GM12878 (cell line): ENCODE measurements around the gene MRPL16. TPM values are rescaled to one million over a fixed set of nuclear protein-coding genes. Genes with fewer than 3 reads are reported as not detected.
"Not testable (repeated sequence)": the region's sequence is repeated elsewhere in the genome, so short reads cannot be mapped to it uniquely, and the experiment has no call there.

Experiments used
- ATAC-seq: fragments of 200-7000 bp; cut with Tn5 transposase; 3 replicates; pipeline ENCODE4 v1.9.1; 2020; ENCODE audit warnings: mild to moderate bottlenecking, moderate library complexity
- BruUV-seq: library from RNA; stranded (reverse); fragments of 400-500 nt; replicated peaks from 2 replicates; lab custom pipeline; 2021; lab: Mats Ljungman, UMichigan
- CTCF ChIA-PET: fragments of 300-600 bp; sonication (Branson Sonifier 250); formaldehyde crosslinking; extraction: SDS; loops from one replicate; lab custom pipeline; 2021; ENCODE audit warnings: inconsistent platforms; lab: Yijun Ruan, JAX
- POLR2A ChIA-PET: fragments of 350-600 bp; formaldehyde crosslinking; extraction: SDS; loops from one replicate; lab custom pipeline; 2021; ENCODE audit warnings: inconsistent platforms; lab: Charles Lee
- RAD21 ChIA-PET: fragments of 300-600 bp; sonication (Branson Sonifier 250); formaldehyde crosslinking; loops from one replicate; lab custom pipeline; 2023; ENCODE audit warnings: antibody characterized with exemption; ENCODE audit not compliant: unreplicated experiment; lab: Charles Lee
- SMC1A ChIA-PET: fragments of 300-600 bp; sonication (Branson Sonifier 250); formaldehyde crosslinking; loops from one replicate; lab custom pipeline; 2023; ENCODE audit not compliant: unreplicated experiment, uncharacterized antibody; lab: Charles Lee
- DNase-seq: peaks from one replicate; pipeline ENCODE4 v3.0.0-alpha.2; 2011; ENCODE audit warnings: low read depth, low spot score
- FAIRE-seq: peaks from 3 replicates; lab custom pipeline; 2011; peaks lifted over from hg19 to GRCh38; lab: Jason Lieb, UNC
- H2AFZ ChIP-seq: 2 replicates; pipeline ENCODE4 v1.6.0; 2011; ENCODE audit warnings: low read depth, low read length, control low read depth; ENCODE audit not compliant: control insufficient read depth
- H3K27ac ChIP-seq: 2 replicates; pipeline ENCODE4 v1.5.1; 2011; ENCODE audit warnings: control low read depth; ENCODE audit not compliant: control insufficient read depth, insufficient read depth
- H3K27me3 ChIP-seq, 2 experiments: replicated peaks in 1 of 2; 2 replicates each; pipeline versions ENCODE4 v1.6.0 to v1.6.1; 2011; ENCODE audit warnings: low read length in 1 of 2; ENCODE audit not compliant: control insufficient read depth in 2 of 2, insufficient read depth in 2 of 2
- H3K36me3 ChIP-seq, 2 experiments: 2 replicates each; pipeline ENCODE4 v1.5.1; 2011; ENCODE audit warnings: low read length in 1 of 2; ENCODE audit not compliant: control insufficient read depth in 2 of 2, insufficient read depth in 2 of 2
- H3K4me1 ChIP-seq: 2 replicates; pipeline ENCODE4 v1.6.1; 2011; ENCODE audit warnings: mild to moderate bottlenecking, low read length, moderate library complexity, mixed read lengths; ENCODE audit not compliant: control insufficient read depth, insufficient read depth
- H3K4me2 ChIP-seq: 2 replicates; pipeline ENCODE4 v1.6.0; 2011; ENCODE audit warnings: control low read depth; ENCODE audit not compliant: control insufficient read depth, insufficient read depth
- H3K4me3 ChIP-seq: fragments of 200-600 bp; sonication (generic); 2 replicates; pipeline ENCODE4 v1.5.1; 2016
- H3K79me2 ChIP-seq: 2 replicates; pipeline ENCODE4 v1.6.0; 2011; ENCODE audit warnings: low read length; ENCODE audit not compliant: control insufficient read depth, insufficient read depth
- H3K9ac ChIP-seq: 2 replicates; pipeline ENCODE4 v1.8.0; 2011; ENCODE audit warnings: low read length, control low read depth, mixed read lengths; ENCODE audit not compliant: control insufficient read depth, insufficient read depth
- H3K9me3 ChIP-seq: replicated peaks from 3 replicates; pipeline ENCODE4 v1.5.1; 2011; ENCODE audit warnings: mild to moderate bottlenecking, low read length; ENCODE audit not compliant: control insufficient read depth, insufficient read depth
- H4K20me1 ChIP-seq: 2 replicates; pipeline ENCODE4 v1.6.0; 2011; ENCODE audit not compliant: control insufficient read depth, insufficient read depth
- BMI1 ChIP-seq: fragments of 450-650 bp; IDR thresholded peaks from 2 replicates; pipeline ENCODE4 v1.6.1; 2016; ENCODE audit warnings: mild to moderate bottlenecking, moderate library complexity, borderline replicate concordance
- CHD4 ChIP-seq: fragments of 200-600 bp; sonication (generic); IDR thresholded peaks from 2 replicates; pipeline ENCODE4 v1.6.1; 2016; ENCODE audit warnings: mild to moderate bottlenecking
- FOXM1 ChIP-seq: IDR thresholded peaks from 2 replicates; pipeline ENCODE4 v1.6.1; 2012; ENCODE audit warnings: low read depth, mild to moderate bottlenecking, inconsistent platforms, low read length, moderate library complexity
- MTA2 ChIP-seq: fragments of 450-650 bp; IDR thresholded peaks from 2 replicates; pipeline ENCODE4 v1.6.1; 2016; ENCODE audit warnings: low read depth, mild to moderate bottlenecking, moderate library complexity
- POLR2AphosphoS5 ChIP-seq: IDR thresholded peaks from 2 replicates; pipeline ENCODE4 v1.6.1; 2011; ENCODE audit warnings: mild to moderate bottlenecking, low read length, inconsistent platforms
- RCOR1 ChIP-seq: conservative IDR thresholded peaks from 2 replicates; pipeline ENCODE4 v1.6.1; 2012; ENCODE audit warnings: low read depth, low read length, improper control_type of control experiment
- ZNF217 ChIP-seq: fragments of 450-650 bp; IDR thresholded peaks from 2 replicates; pipeline ENCODE4 v1.6.1; 2017; ENCODE audit warnings: antibody characterized with exemption, mild to moderate bottlenecking
- WGBS: methylation state at CpG from one replicate; pipeline ENCODE4 v1.1.6; 2016; ENCODE audit warnings: low lambda C conversion rate; ENCODE audit not compliant: insufficient replicate concordance, insufficient coverage; ENCODE audit errors: missing lambda C conversion rate; 5-methylcytosine and 5-hydroxymethylcytosine counted together
- in situ Hi-C: fragments of 300-500 bp; cut with MboI; formaldehyde crosslinking; loops from 9 replicates; pipeline ENCODE4 v1.14.3; 2018; ENCODE audit warnings: mixed read lengths
- intact Hi-C: fragments of 100-400 bp; cut with micrococcal nuclease; formaldehyde crosslinking; loops from one replicate; pipeline ENCODE4 v1.14.2; 2022; ENCODE audit not compliant: unreplicated experiment
- polyA plus RNA-seq, 11 experiments: library from polyadenylated mRNA; depleted of rRNA in 4 of 11; unstranded in 6 of 11; stranded (reverse) in 5 of 11; fragments of >200 nt; fragmentation: Nextera tagmentation in 4 of 11; fragmentation: Illumina TruSeq in 1 of 11; extraction: Ambion mirVana in 4 of 11; extraction: Trizol in 1 of 11; gene quantifications; 1 replicate in 1 of 11; 2 replicates in 10 of 11; pipeline versions ENCODE4 v1.2.1 to v1.2.3, GENCODE V29; 2011 to 2016; ENCODE audit warnings: inconsistent platforms in 2 of 11, missing spikeins in 2 of 11, low read depth in 1 of 11
- total RNA-seq, 4 experiments: library from RNA; depleted of rRNA in 3 of 4; stranded (reverse); fragments of >200 nt in 3 of 4; fragmentation: Illumina TruSeq in 1 of 4; extraction: Trizol in 1 of 4; gene quantifications; 2 replicates each; pipeline versions ENCODE4 v1.2.1 to v1.2.3, GENCODE V29; 2013 to 2021
- TF ChIP-seq, protein P1 (sequence below): fragments of 150-350 bp; IDR thresholded peaks from 2 replicates; pipeline ENCODE4 v1.6.1; 2014; ENCODE audit warnings: mild to moderate bottlenecking, low read depth, low read length
- TF ChIP-seq, protein P2 (sequence below): fragments of 450-650 bp; conservative IDR thresholded peaks from 2 replicates; pipeline ENCODE4 v1.6.1; 2017; ENCODE audit warnings: mild to moderate bottlenecking, moderate library complexity

The MRPL16 gene
- total and polyA plus RNA-seq, 10 of the 15 experiments (the other 5 are each of a cell fraction or from before 2014, with no cell fraction given): 38.2 to 167 (median 106) TPM

GRCh38 chr11:59848439-59848838, 37.9 kb upstream of the MRPL16 start:
- H3K36me3 ChIP-seq, DNase-seq, H3K79me2 ChIP-seq, CTCF ChIA-PET, BruUV-seq, in situ Hi-C loops, intact Hi-C loops, H3K27ac ChIP-seq, H3K27me3 ChIP-seq, RAD21 ChIA-PET, H3K4me3 ChIP-seq, H2AFZ ChIP-seq, POLR2A ChIA-PET, H3K9me3 ChIP-seq, H3K4me2 ChIP-seq, H3K4me1 ChIP-seq, H3K9ac ChIP-seq, SMC1A ChIA-PET, ATAC-seq, H4K20me1 ChIP-seq, FAIRE-seq: not testable (repeated sequence)
- WGBS: 66% methylated on average over 6 of the region's 6 CpGs

- no peaks in the 10 kb centered on the region for H4K20me1 ChIP-seq
- H3K36me3 ChIP-seq: no peaks in the 10 kb centered on the region
- H3K4me1 ChIP-seq: no peaks in the 10 kb centered on the region
- ChIA-PET POLR2A (interaction anchor here (0.5 kb wide), 1 partner anchor 681 kb away, joined by 3 read pairs; no protein-coding TSS in a partner anchor), SMC1A (interaction anchor here (0.6 to 0.7 kb wide), 2 partner anchors 91 to 389 kb away, joined by 4 read pairs; no protein-coding TSS in a partner anchor), RAD21 (no interaction called here), CTCF (interaction anchor here (0.6 kb wide), 1 partner anchor 275 kb away, joined by 4 read pairs; no protein-coding TSS in a partner anchor)
- H3K27ac ChIP-seq: no peak overlapping the region
- no peaks in the 10 kb centered on the region for H3K9me3 ChIP-seq
- H3K79me2 ChIP-seq: no peaks in the 10 kb centered on the region
- H3K27me3 ChIP-seq: no peaks in the 10 kb centered on the region; a peak in 1 of 4 replicates
- H2AFZ ChIP-seq: no peak overlapping the region
- BruUV-seq: no TSS peak
- in situ Hi-C loops (no loop called here), intact Hi-C loops (no loop called here)
- DNase-seq (no peak), ATAC-seq (no peak), FAIRE-seq (no peak)
- H3K9ac ChIP-seq: no peak overlapping the region
- TF ChIP-seq FOXM1: no peak
- TF ChIP-seq BMI1: no peak
- no peak for TF ChIP-seq CHD4
- TF ChIP-seq ZNF217: no peak
- TF ChIP-seq RCOR1: no peak
- no peak for TF ChIP-seq MTA2
- TF ChIP-seq, protein P1, sequence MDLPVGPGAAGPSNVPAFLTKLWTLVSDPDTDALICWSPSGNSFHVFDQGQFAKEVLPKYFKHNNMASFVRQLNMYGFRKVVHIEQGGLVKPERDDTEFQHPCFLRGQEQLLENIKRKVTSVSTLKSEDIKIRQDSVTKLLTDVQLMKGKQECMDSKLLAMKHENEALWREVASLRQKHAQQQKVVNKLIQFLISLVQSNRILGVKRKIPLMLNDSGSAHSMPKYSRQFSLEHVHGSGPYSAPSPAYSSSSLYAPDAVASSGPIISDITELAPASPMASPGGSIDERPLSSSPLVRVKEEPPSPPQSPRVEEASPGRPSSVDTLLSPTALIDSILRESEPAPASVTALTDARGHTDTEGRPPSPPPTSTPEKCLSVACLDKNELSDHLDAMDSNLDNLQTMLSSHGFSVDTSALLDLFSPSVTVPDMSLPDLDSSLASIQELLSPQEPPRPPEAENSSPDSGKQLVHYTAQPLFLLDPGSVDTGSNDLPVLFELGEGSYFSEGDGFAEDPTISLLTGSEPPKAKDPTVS: no peak
- TF ChIP-seq, protein P2, sequence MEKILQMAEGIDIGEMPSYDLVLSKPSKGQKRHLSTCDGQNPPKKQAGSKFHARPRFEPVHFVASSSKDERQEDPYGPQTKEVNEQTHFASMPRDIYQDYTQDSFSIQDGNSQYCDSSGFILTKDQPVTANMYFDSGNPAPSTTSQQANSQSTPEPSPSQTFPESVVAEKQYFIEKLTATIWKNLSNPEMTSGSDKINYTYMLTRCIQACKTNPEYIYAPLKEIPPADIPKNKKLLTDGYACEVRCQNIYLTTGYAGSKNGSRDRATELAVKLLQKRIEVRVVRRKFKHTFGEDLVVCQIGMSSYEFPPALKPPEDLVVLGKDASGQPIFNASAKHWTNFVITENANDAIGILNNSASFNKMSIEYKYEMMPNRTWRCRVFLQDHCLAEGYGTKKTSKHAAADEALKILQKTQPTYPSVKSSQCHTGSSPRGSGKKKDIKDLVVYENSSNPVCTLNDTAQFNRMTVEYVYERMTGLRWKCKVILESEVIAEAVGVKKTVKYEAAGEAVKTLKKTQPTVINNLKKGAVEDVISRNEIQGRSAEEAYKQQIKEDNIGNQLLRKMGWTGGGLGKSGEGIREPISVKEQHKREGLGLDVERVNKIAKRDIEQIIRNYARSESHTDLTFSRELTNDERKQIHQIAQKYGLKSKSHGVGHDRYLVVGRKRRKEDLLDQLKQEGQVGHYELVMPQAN: no peak
- TF ChIP-seq POLR2AphosphoS5: no peak
- 16% methylated on average over 3 of the region's 3 CpGs for WGBS
- no peak overlapping the region for H3K4me3 ChIP-seq
- no peak overlapping the region for H3K4me2 ChIP-seq
Measured at GRCh38 chr11:59847626-59848025, 37.0 kb upstream of the MRPL16 start.
